CD8-positive, alpha-beta memory T cell (primary cell): ENCODE measurements around the gene SS18L1. TPM values are rescaled to one million over a fixed set of nuclear protein-coding genes. Genes with fewer than 3 reads are reported as not detected.
A peak's percentile ranks its signal among the peaks of the same experiment; 100 is the strongest.

Experiments used
- CTCF ChIA-PET: fragments of 350-600 bp; sonication (Branson Sonifier 250); formaldehyde crosslinking; loops from one replicate; lab custom pipeline; 2021; ENCODE audit warnings: antibody characterized with exemption; lab: Charles Lee
- POLR2A ChIA-PET: fragments of 350-600 bp; sonication (Branson Sonifier 250); formaldehyde crosslinking; loops from one replicate; lab custom pipeline; 2021; ENCODE audit warnings: antibody characterized with exemption; lab: Charles Lee
- DNase-seq, 5 donors: peaks; one replicate each; pipeline versions ENCODE4 v3.0.0 to v3.0.0-alpha.2; 2020 to 2022; ENCODE audit warnings: mixed read lengths in 1 of 5
- H3K27ac ChIP-seq: one replicate; pipeline ENCODE4 v1.7.0; 2013; ENCODE audit warnings: low read depth, mild to moderate bottlenecking, low read length, moderate library complexity
- H3K27me3 ChIP-seq: 2 replicates; pipeline ENCODE4 v1.7.0; 2013; ENCODE audit warnings: low read length, mild to moderate bottlenecking; ENCODE audit not compliant: insufficient read depth, poor library complexity, severe bottlenecking
- H3K36me3 ChIP-seq: 2 replicates; pipeline ENCODE4 v1.7.0; 2013; ENCODE audit warnings: mild to moderate bottlenecking, low read length, moderate library complexity; ENCODE audit not compliant: insufficient read depth
- H3K4me1 ChIP-seq: 2 replicates; pipeline ENCODE4 v1.7.0; 2013; ENCODE audit warnings: mild to moderate bottlenecking, low read length, moderate library complexity; ENCODE audit not compliant: insufficient read depth
- H3K4me3 ChIP-seq: 2 replicates; pipeline ENCODE4 v1.7.0; 2013; ENCODE audit warnings: mild to moderate bottlenecking, low read length
- H3K9me3 ChIP-seq: 2 replicates; pipeline ENCODE4 v1.7.0; 2013; ENCODE audit warnings: mild to moderate bottlenecking, low read length
- H3K27ac Mint-ChIP-seq, 8 donors: one replicate each; pipeline ENCODE4 v1.8.0; 2020 to 2021; ENCODE audit warnings: mixed read lengths in 8 of 8, mild to moderate bottlenecking in 6 of 8, inconsistent platforms in 3 of 8, moderate library complexity in 3 of 8
- H3K27me3 Mint-ChIP-seq, 2 donors: one replicate each; pipeline ENCODE4 v1.8.0; 2020 to 2021; ENCODE audit warnings: mixed read lengths in 2 of 2, mild to moderate bottlenecking in 1 of 2, moderate library complexity in 1 of 2
- H3K36me3 Mint-ChIP-seq, 3 donors: one replicate each; pipeline ENCODE4 v1.8.0; 2020 to 2021; ENCODE audit warnings: mixed read lengths in 3 of 3, inconsistent platforms in 1 of 3, mild to moderate bottlenecking in 1 of 3
- H3K4me1 Mint-ChIP-seq, 3 donors: one replicate each; pipeline ENCODE4 v1.8.0; 2020 to 2021; ENCODE audit warnings: mixed read lengths in 3 of 3, inconsistent platforms in 1 of 3, mild to moderate bottlenecking in 1 of 3
- H3K4me3 Mint-ChIP-seq, 7 donors: one replicate each; pipeline ENCODE4 v1.8.0; 2020 to 2021; ENCODE audit warnings: mixed read lengths in 7 of 7, mild to moderate bottlenecking in 6 of 7, moderate library complexity in 4 of 7, inconsistent platforms in 2 of 7
- H3K9me3 Mint-ChIP-seq, 5 donors: one replicate each; pipeline ENCODE4 v1.8.0; 2020 to 2022; ENCODE audit warnings: mixed read lengths in 5 of 5, mild to moderate bottlenecking in 3 of 5, moderate library complexity in 2 of 5, inconsistent platforms in 1 of 5
- polyA plus RNA-seq: library from polyadenylated mRNA; unstranded; fragments of 300-500 nt; fragmentation: Illumina TruSeq; gene quantifications from one replicate; pipeline ENCODE4 v1.2.3, GENCODE V29; 2021
- total RNA-seq, 2 experiments: library from RNA; stranded (reverse); gene quantifications; one replicate each; pipeline ENCODE4 v1.2.3, GENCODE V29; 2021

The SS18L1 gene
- total and polyA plus RNA-seq, 3 experiments from 2014 or later, result 0.86 to 18.5 (median 16.9) TPM

DNA sequence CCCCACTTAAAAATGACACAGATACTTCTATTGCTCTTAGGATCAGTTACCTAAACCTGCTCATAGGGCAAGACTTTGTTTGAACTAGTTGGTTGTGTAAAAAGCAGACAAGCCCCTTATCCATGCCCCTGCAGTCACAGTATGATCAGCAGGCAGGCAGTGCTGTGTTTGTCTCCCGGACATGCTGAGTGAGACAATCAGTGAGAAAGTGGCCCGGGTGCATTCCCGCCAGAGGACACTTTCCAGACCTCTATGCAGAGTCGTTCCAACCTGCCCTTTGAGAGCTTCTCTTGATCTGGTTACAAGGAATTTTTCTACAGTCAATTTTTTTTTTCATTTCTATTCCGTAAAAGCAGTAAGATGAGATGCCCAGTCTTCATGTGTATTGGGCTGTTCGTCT lies 15.1 kb upstream of the SS18L1 start:
- H3K27me3 Mint-ChIP-seq, result no peaks in the 10 kb centered on the region
- H3K4me3 Mint-ChIP-seq, result peak overlapping the region in 1 of 7 donors; percentile 73
- Histone ChIP-seq H3K4me1 (peaks cover 11% of the 10 kb centered on the region), H3K27me3 (no peaks in the 10 kb centered on the region), H3K36me3 (peaks cover 77% of the 10 kb centered on the region), H3K4me3 (no peak overlapping the region), H3K9me3 (no peaks in the 10 kb centered on the region), H3K27ac (no peak overlapping the region)
- H3K4me1 Mint-ChIP-seq, result peaks cover 29 to 49% (median 31%) of the 10 kb centered on the region in 3 donors
- H3K27ac Mint-ChIP-seq, result peak overlapping the region in 5 of 8 donors; percentile 19 to 78 (median 59)
- H3K9me3 Mint-ChIP-seq, result no peaks in the 10 kb centered on the region
- CTCF ChIA-PET, result interaction anchor here (0.9 kb wide), 1 partner anchor 117 kb away, joined by 4 read pairs; no protein-coding TSS in a partner anchor
- POLR2A ChIA-PET, result no interaction called here
- peaks cover 6 to 98% (median 20%) of the 10 kb centered on the region in 3 donors for H3K36me3 Mint-ChIP-seq
- DNase-seq, result no peak

DNA sequence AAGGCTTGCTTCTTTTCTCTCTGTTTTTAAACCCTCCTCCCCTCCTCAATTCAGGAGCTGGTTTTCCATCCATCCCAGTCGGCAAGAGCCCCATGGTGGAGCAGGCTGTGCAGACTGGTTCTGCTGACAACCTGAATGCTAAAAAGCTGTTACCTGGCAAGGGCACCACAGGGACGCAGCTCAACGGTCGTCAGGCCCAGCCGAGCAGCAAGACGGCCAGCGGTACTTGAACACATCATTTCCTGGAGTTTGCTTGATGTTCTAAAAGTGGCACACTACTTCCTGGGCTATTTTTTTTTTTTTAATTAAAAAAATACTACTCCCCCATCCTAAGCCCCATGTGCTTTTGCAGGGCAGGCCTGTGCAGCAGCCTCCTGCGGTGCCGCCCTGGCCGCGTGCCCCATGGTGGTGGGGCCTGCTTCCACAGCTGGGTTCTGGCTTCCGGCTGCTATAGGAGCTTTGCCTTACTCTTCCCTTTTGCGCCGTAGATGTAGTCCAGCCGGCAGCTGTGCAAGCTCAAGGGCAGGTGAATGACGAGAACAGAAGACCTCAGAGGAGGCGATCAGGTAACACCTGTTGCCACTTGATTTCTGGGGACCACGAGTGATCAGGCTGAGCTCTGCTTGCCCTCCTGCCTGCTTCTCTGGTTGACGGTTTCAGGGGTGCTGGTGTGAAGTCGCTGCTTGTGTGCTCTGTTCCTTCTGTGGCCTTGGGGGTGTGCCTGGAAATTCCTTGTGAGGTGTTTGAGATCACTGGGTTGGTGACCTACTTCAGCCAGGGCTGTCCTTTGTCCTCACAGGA lies 13.6 kb upstream of the SS18L1 start:
- Mint-ChIP-seq H3K9me3 (no peaks in the 10 kb centered on the region), H3K27ac (peak overlapping the region in 6 of 8 donors; percentile 29 to 84 (median 52)), H3K4me1 (peaks cover 20 to 38% (median 20%) of the 10 kb centered on the region in 3 donors), H3K27me3 (no peaks in the 10 kb centered on the region), H3K4me3 (no peak overlapping the region), H3K36me3 (peaks cover 6 to 99% (median 22%) of the 10 kb centered on the region in 3 donors)
- Histone ChIP-seq H3K4me3 (no peak overlapping the region), H3K27ac (no peak overlapping the region), H3K27me3 (no peaks in the 10 kb centered on the region), H3K4me1 (no peaks in the 10 kb centered on the region), H3K36me3 (peaks cover 79% of the 10 kb centered on the region), H3K9me3 (no peaks in the 10 kb centered on the region)
- no peak for DNase-seq
- CTCF ChIA-PET, result no interaction called here
- POLR2A ChIA-PET, result interaction anchor here (1.0 to 1.1 kb wide), 2 partner anchors 63 to 64 kb away, joined by 3 read pairs; partner anchors contain the start of gene TAF4

DNA sequence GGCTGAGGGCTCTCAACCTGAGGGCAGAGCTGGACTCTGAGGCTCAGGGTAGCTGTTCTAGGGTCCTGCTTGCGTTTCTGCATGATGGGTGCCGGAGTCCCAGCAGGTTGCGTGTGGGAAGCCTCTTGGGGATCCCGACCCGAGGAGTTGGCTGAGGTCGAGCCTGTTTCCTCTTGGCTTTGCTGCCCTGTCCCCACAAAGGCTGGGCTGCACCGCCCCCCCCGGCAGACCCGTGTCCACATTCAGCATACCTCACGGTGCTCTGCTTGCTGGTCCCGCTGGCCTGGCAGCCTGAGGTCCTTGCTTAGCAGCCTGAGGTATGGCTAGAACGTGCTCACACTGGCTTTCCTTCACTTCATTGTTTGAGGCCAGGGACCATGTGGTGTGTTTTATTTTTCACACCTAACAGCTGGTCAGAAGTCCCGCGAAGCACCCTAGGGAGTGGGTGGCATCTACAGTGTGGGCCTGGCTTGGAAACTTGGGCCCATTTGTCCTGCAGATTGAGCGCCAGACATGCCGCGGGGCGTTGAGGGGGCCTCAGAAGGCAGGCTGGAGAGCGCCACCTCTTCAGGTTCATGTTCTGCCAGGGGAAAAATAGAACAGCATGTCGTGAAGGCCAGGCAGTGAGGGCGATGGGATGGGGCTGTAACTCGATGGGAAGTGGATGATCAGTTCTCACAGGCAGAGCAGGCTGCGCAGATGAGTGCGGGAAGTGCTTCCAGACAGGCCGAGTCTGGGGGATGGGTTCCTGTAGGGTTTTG lies 11.8 kb upstream of the SS18L1 start:
- H3K36me3 Mint-ChIP-seq, result peaks cover 3 to 99% (median 15%) of the 10 kb centered on the region in 3 donors
- peaks cover 14 to 39% (median 22%) of the 10 kb centered on the region in 3 donors for H3K4me1 Mint-ChIP-seq
- peak overlapping the region in 4 of 7 donors; percentile 23 to 66 (median 34) for H3K4me3 Mint-ChIP-seq

DNA sequence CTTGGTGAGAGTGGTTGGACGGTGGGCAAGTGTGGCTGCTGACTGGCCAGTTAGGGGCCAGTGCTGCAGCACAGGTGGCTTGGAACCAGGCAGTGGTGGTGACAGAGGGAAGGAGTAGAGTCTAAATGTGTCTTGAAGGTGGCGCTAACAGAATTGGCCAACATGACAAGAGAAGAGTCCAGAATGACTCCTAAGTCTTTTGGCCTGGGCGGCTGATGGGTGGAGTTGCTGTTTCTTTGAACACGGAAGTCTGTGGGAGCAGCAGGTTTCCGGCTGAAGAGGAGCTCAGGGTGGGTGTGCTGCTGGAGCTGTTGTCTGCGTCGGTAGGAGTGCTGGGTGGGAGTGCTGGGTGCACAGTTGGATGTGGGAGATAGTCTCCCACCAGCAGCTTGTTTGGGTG lies 11.1 kb upstream of the SS18L1 start:
- no peaks in the 10 kb centered on the region for H3K9me3 ChIP-seq
- H3K36me3 ChIP-seq, result peaks cover 84% of the 10 kb centered on the region
- H3K36me3 Mint-ChIP-seq, result peaks cover 3 to 99% (median 14%) of the 10 kb centered on the region in 3 donors
- no peaks in the 10 kb centered on the region for H3K9me3 Mint-ChIP-seq
- H3K27ac ChIP-seq, result no peak overlapping the region
- DNase-seq, result no peak
- no peaks in the 10 kb centered on the region for H3K4me1 ChIP-seq
- peak overlapping the region; percentile 50 to 88 (median 80) for H3K27ac Mint-ChIP-seq
- CTCF ChIA-PET, result no interaction called here
- no peaks in the 10 kb centered on the region for H3K27me3 ChIP-seq
- peaks cover 16 to 37% (median 26%) of the 10 kb centered on the region in 3 donors for H3K4me1 Mint-ChIP-seq
- POLR2A ChIA-PET, result no interaction called here
- H3K4me3 ChIP-seq, result no peak overlapping the region
- H3K4me3 Mint-ChIP-seq, result peak overlapping the region in 5 of 7 donors; percentile 23 to 66 (median 45)
- H3K27me3 Mint-ChIP-seq, result no peaks in the 10 kb centered on the region

More for the DNA sequence above, 11.8 kb upstream of the SS18L1 start:
- DNase-seq, result no peak
- Mint-ChIP-seq H3K9me3 (no peaks in the 10 kb centered on the region), H3K27ac (peak overlapping the region in 7 of 8 donors; percentile 50 to 88 (median 82)), H3K27me3 (no peaks in the 10 kb centered on the region)
- Histone ChIP-seq H3K27me3 (no peaks in the 10 kb centered on the region), H3K4me3 (no peak overlapping the region), H3K36me3 (peaks cover 87% of the 10 kb centered on the region), H3K4me1 (no peaks in the 10 kb centered on the region), H3K9me3 (no peaks in the 10 kb centered on the region), H3K27ac (no peak overlapping the region)
- ChIA-PET CTCF (no interaction called here), POLR2A (no interaction called here)

DNA sequence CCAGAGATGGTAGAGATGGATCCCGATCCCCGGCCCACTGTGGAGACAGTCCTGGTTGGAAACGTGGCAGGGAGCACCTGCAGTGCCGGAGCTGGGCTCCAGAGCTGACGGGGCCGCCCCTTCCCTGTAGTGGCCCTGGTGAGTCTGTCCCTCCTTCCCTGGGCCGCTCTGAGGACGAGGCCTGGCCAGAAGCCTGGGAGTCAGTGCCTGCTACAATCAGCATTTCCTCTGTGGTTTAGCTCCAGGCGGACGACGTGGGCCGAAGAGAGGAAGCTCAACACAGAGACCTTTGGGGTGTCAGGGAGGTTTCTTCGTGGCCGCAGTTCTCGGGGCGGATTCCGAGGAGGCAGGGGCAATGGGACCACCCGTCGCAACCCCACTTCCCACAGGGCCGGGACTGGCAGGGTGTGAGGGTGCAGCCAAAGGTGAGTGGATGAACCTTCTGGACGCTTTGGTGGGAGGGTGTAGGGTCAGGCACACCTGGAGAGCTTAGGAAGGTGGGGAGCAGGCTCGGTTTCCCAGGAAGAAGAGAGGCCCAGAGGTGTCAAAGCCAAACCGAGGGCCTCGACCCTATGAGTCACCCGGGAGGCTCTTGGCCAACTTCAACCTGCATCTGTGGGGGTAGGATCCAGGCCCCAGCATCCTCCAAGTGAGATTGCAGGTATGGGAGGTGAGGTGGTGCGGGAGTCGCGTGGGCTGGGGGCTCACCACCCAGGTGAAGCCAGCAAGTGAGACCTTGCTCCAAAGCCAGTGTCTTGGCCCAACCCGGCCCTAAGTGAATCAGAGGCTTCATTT lies 10.3 kb upstream of the SS18L1 start:
- Histone ChIP-seq H3K27me3 (no peaks in the 10 kb centered on the region), H3K4me3 (no peak overlapping the region), H3K36me3 (peaks cover 84% of the 10 kb centered on the region), H3K27ac (no peak overlapping the region), H3K4me1 (no peaks in the 10 kb centered on the region), H3K9me3 (no peaks in the 10 kb centered on the region)
- Mint-ChIP-seq H3K4me3 (no peak overlapping the region), H3K4me1 (peaks cover 16 to 35% (median 31%) of the 10 kb centered on the region in 3 donors), H3K27me3 (no peaks in the 10 kb centered on the region), H3K27ac (peak overlapping the region in 6 of 8 donors; percentile 50 to 85 (median 76)), H3K36me3 (peaks cover 6 to 99% (median 20%) of the 10 kb centered on the region in 3 donors), H3K9me3 (no peaks in the 10 kb centered on the region)
- ChIA-PET CTCF (interaction anchor here (1.9 to 7.0 kb wide), 2 partner anchors 67 to 123 kb away, joined by 3 to 60 read pairs; no protein-coding TSS in a partner anchor), POLR2A (interaction anchor here (3.4 kb wide), 1 partner anchor 67 kb away, joined by 9 read pairs; the partner anchor contains the start of gene TAF4)
- no peak for DNase-seq

DNA sequence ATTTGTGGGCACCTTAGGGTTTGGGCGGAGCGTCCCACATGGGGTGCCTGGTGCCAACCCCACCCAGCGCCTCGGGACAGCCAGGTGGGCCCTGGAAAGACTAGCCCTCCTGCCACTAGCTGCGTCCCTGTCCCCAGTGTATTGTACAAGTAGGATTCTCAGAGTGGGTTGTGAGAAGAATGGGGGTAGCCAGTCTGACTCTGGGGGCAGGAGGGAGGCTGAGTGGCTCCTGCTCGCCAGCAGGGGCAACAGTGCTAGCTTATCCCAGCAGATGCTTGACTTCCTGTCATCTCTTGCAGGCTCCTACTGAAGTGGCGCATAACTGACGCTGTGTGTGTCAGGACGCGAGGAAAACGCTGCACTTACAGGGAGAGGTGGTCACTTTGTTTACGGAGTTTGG lies 9.7 kb upstream of the SS18L1 start:
- Histone ChIP-seq H3K4me3 (no peak overlapping the region), H3K9me3 (no peaks in the 10 kb centered on the region), H3K27ac (no peak overlapping the region), H3K4me1 (no peaks in the 10 kb centered on the region), H3K27me3 (no peaks in the 10 kb centered on the region), H3K36me3 (peaks cover 85% of the 10 kb centered on the region)
- peaks cover 18 to 33% (median 28%) of the 10 kb centered on the region in 3 donors for H3K4me1 Mint-ChIP-seq
- CTCF ChIA-PET, result interaction anchor here (1.9 to 7.0 kb wide), 2 partner anchors 67 to 123 kb away, joined by 3 to 60 read pairs; no protein-coding TSS in a partner anchor
- POLR2A ChIA-PET, result interaction anchor here (0.6 to 3.4 kb wide), 4 partner anchors 10 to 115 kb away, joined by 4 to 9 read pairs (median 4); partner anchors contain the start of gene TAF4
- no peak for DNase-seq
- peak overlapping the region; percentile 14 to 85 (median 57) for H3K27ac Mint-ChIP-seq
- peak overlapping the region in 1 of 7 donors; percentile 27 for H3K4me3 Mint-ChIP-seq
- no peaks in the 10 kb centered on the region for H3K9me3 Mint-ChIP-seq
- peaks cover 7 to 99% (median 21%) of the 10 kb centered on the region in 3 donors for H3K36me3 Mint-ChIP-seq
- H3K27me3 Mint-ChIP-seq, result no peaks in the 10 kb centered on the region

DNA sequence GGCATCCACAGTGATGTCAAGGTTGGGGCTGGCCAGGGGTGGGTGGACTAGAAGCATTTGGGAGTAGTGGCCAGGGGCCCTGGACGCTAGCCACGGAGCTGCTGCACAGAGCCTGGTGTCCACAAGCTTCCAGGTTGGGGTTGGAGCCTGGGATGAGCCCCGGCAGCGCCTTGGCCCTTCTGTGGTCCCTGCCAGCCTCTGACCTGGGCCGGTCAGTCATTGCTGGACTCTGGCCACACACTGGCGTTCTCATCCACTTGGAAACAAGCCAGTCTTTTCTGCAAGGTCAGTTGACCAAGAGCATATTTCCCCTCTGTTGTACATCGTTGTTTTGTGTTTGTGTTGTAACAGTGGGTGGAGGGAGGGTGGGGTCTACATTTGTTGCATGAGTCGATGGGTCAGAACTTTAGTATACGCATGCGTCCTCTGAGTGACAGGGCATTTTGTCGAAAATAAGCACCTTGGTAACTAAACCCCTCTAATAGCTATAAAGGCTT lies 8.8 kb upstream of the SS18L1 start:
- Histone ChIP-seq H3K27me3 (no peaks in the 10 kb centered on the region), H3K27ac (no peak overlapping the region), H3K9me3 (no peaks in the 10 kb centered on the region), H3K4me1 (no peaks in the 10 kb centered on the region), H3K4me3 (no peak overlapping the region), H3K36me3 (peaks cover 87% of the 10 kb centered on the region)
- Mint-ChIP-seq H3K36me3 (peaks cover 7 to 99% (median 21%) of the 10 kb centered on the region in 3 donors), H3K9me3 (no peaks in the 10 kb centered on the region), H3K27ac (peak overlapping the region in 2 of 8 donors; percentile 36 to 85), H3K4me3 (no peak overlapping the region), H3K27me3 (no peaks in the 10 kb centered on the region), H3K4me1 (peaks cover 18 to 38% (median 28%) of the 10 kb centered on the region in 3 donors)
- CTCF ChIA-PET, result interaction anchor here (1.8 to 7.0 kb wide), 3 partner anchors 10 to 124 kb away, joined by 3 to 60 read pairs (median 4); no protein-coding TSS in a partner anchor
- POLR2A ChIA-PET, result interaction anchor here (1.0 to 3.4 kb wide), 2 partner anchors 9 to 69 kb away, joined by 4 to 9 read pairs; partner anchors contain the start of gene TAF4
- DNase-seq, result no peak
